Right lobe of liver (tissue), 4 donors: ENCODE measurements around the gene GPATCH2.

ENCODE experiments used
- CTCF ChIP-seq, 4 donors: fragments of 200-600 bp in 3 of 4; fragments of 450-650 bp in 1 of 4; IDR thresholded peaks; one replicate each; pipeline versions ENCODE4 v1.5.1 to v1.8.0; 2016 to 2022; ENCODE audit warnings: antibody characterized with exemption in 4 of 4, mild to moderate bottlenecking in 2 of 4
- POLR2A ChIP-seq: fragments of 450-650 bp; IDR thresholded peaks from one replicate; pipeline ENCODE4 v1.6.1; 2017; ENCODE audit warnings: antibody characterized with exemption, mild to moderate bottlenecking
- donor health status: DM: no; HTN: no; CAD: no.
- donor health status: DM: no; HTN: no; CAD: no.
- donor health status: DM: no; HTN: yes; CAD: no.

GRCh38 chr1:217602380-217602779 is 28.5 kb downstream of the GPATCH2 start:
- TF ChIP-seq CTCF (IDR thresholded peaks at IDR 0.05) (no peak), POLR2A (no peak)
